ENCODE results near the gene DDC. TPM values are rescaled to one million over a fixed set of nuclear protein-coding genes. Genes with fewer than 3 reads are reported as not detected.
"Not testable (repeated sequence)": the region's sequence is repeated elsewhere in the genome, so short reads cannot be mapped to it uniquely, and the experiment has no call there.

DDC gene
- total RNA-seq, 1 donor from 2014 or later = not detected

- Mint-ChIP-seq H3K4me3 (no peak overlapping the region), H3K4me1 (no peaks in the 10 kb centered on the region), H3K27ac (no peak overlapping the region), H3K36me3 (no peaks in the 10 kb centered on the region), H3K9me3 (no peaks in the 10 kb centered on the region), H3K27me3 (ENCODE audit: low read depth) (no peaks in the 10 kb centered on the region)
- no peak for TF ChIP-seq CTCF (IDR thresholded peaks at IDR 0.05; ENCODE audit: unreplicated experiment)
- DNase-seq (ENCODE audit: low spot score in 2 of 2, unreplicated experiment in 2 of 2) = no peak
Measured at GRCh38 chr7:50540785-50541579, 24.2 kb downstream of the DDC start.

GRCh38 chr7:50539725-50540124, 25.5 kb downstream of the DDC start:
- no peak for TF ChIP-seq CTCF (IDR thresholded peaks at IDR 0.05; ENCODE audit: unreplicated experiment)
- Mint-ChIP-seq H3K36me3 (no peaks in the 10 kb centered on the region), H3K9me3 (no peaks in the 10 kb centered on the region), H3K4me1 (no peaks in the 10 kb centered on the region), H3K4me3 (no peak overlapping the region), H3K27ac (no peak overlapping the region), H3K27me3 (ENCODE audit: low read depth) (no peaks in the 10 kb centered on the region)
- DNase-seq (ENCODE audit: low spot score in 2 of 2, unreplicated experiment in 2 of 2) = no peak

- Mint-ChIP-seq H3K36me3 (no peaks in the 10 kb centered on the region), H3K9me3 (no peaks in the 10 kb centered on the region), H3K4me3 (no peak overlapping the region), H3K4me1 (no peaks in the 10 kb centered on the region), H3K27me3 (ENCODE audit: low read depth) (no peaks in the 10 kb centered on the region), H3K27ac (no peak overlapping the region)
- TF ChIP-seq CTCF (IDR thresholded peaks at IDR 0.05; ENCODE audit: unreplicated experiment) = no peak
- no peak for DNase-seq (ENCODE audit: low spot score in 2 of 2, unreplicated experiment in 2 of 2)
Measured at GRCh38 chr7:50538478-50538877, 26.7 kb downstream of the DDC start.

GRCh38 chr7:50537417-50537816, 27.8 kb downstream of the DDC start:
- TF ChIP-seq CTCF (IDR thresholded peaks at IDR 0.05; ENCODE audit: unreplicated experiment) = no peak

GRCh38 chr7:50535291-50535711, 29.9 kb downstream of the DDC start:
- H3K36me3 Mint-ChIP-seq; H3K4me3 Mint-ChIP-seq; DNase-seq (ENCODE audit: low spot score in 2 of 2, unreplicated experiment in 2 of 2); H3K9me3 Mint-ChIP-seq; H3K4me1 Mint-ChIP-seq; H3K27ac Mint-ChIP-seq; H3K27me3 Mint-ChIP-seq (ENCODE audit: low read depth): not testable (repeated sequence)

More at GRCh38 chr7:50537417-50537816, 27.8 kb downstream of the DDC start:
- no peak for DNase-seq (ENCODE audit: low spot score in 2 of 2, unreplicated experiment in 2 of 2)
- Mint-ChIP-seq H3K36me3 (no peaks in the 10 kb centered on the region), H3K4me3 (no peak overlapping the region), H3K27ac (no peak overlapping the region), H3K9me3 (no peaks in the 10 kb centered on the region), H3K4me1 (no peaks in the 10 kb centered on the region), H3K27me3 (ENCODE audit: low read depth) (no peaks in the 10 kb centered on the region)

GRCh38 chr7:50534690-50535290, 30.4 kb downstream of the DDC start:
- H3K4me3 Mint-ChIP-seq = no peak overlapping the region
- no peak for TF ChIP-seq CTCF (IDR thresholded peaks at IDR 0.05; ENCODE audit: unreplicated experiment)
- no peak overlapping the region for H3K27ac Mint-ChIP-seq
- H3K36me3 Mint-ChIP-seq = no peaks in the 10 kb centered on the region
- no peaks in the 10 kb centered on the region for H3K9me3 Mint-ChIP-seq
- peaks cover 7% of the 10 kb centered on the region for H3K4me1 Mint-ChIP-seq
- DNase-seq (ENCODE audit: low spot score in 2 of 2, unreplicated experiment in 2 of 2) = no peak
- H3K27me3 Mint-ChIP-seq (ENCODE audit: low read depth) = peaks cover 5% of the 10 kb centered on the region
